Upper lobe of left lung (tissue), 4 donors: ENCODE data around the gene DLEU7.

Source experiments
- EP300 ChIP-seq, 4 donors: sonication (generic); formaldehyde crosslinking; IDR thresholded peaks; one replicate each; pipeline ENCODE4 v1.5.1; 2017; ENCODE audit warnings: antibody characterized with exemption in 4 of 4, control low read depth in 2 of 4
- POLR2A ChIP-seq, 4 donors: fragments of 450-650 bp; IDR thresholded peaks; one replicate each; pipeline ENCODE4 v1.5.1; 2016 to 2017; ENCODE audit warnings: antibody characterized with exemption in 4 of 4, mild to moderate bottlenecking in 2 of 4
- POLR2AphosphoS5 ChIP-seq, 2 donors: sonication (generic); formaldehyde crosslinking; IDR thresholded peaks; one replicate each; pipeline ENCODE4 v1.5.1; 2017; ENCODE audit warnings: antibody characterized with exemption in 2 of 2
- TF ChIP-seq, protein P1 (sequence below), 6 experiments: fragments of 450-650 bp in 4 of 6; fragments of 200-600 bp in 2 of 6; sonication (generic) in 2 of 6; IDR thresholded peaks; one replicate each; pipeline ENCODE4 v1.5.1; 2016 to 2019; ENCODE audit warnings: antibody characterized with exemption in 6 of 6

DNA sequence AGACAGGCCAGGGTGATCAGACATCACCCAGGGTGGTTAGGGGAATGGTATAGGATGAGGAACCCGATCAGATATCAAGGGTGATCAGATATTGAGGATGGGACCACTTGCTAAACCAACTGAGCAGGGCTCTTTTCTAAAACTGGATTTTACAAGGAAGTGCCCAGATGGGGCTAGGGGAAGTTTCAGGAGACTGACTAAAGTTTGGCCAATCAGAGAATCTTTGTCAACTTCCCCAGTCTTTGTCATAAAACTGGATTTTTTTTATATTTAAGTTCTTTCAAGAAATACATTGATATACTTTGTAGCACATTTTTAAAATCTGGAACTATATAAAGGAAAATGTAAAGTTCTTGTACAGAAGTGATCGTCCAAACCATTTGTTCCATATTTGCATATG, 30.5 kb upstream of the DLEU7 start:
- TF ChIP-seq, protein P1, sequence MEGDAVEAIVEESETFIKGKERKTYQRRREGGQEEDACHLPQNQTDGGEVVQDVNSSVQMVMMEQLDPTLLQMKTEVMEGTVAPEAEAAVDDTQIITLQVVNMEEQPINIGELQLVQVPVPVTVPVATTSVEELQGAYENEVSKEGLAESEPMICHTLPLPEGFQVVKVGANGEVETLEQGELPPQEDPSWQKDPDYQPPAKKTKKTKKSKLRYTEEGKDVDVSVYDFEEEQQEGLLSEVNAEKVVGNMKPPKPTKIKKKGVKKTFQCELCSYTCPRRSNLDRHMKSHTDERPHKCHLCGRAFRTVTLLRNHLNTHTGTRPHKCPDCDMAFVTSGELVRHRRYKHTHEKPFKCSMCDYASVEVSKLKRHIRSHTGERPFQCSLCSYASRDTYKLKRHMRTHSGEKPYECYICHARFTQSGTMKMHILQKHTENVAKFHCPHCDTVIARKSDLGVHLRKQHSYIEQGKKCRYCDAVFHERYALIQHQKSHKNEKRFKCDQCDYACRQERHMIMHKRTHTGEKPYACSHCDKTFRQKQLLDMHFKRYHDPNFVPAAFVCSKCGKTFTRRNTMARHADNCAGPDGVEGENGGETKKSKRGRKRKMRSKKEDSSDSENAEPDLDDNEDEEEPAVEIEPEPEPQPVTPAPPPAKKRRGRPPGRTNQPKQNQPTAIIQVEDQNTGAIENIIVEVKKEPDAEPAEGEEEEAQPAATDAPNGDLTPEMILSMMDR (IDR thresholded peaks at IDR 0.05) = no peak
- TF ChIP-seq POLR2A (IDR thresholded peaks at IDR 0.05) (no peak), POLR2AphosphoS5 (IDR thresholded peaks at IDR 0.05) (no peak), EP300 (IDR thresholded peaks at IDR 0.05) (no peak)
